GM19099 (cell line): ENCODE measurements around the gene SRMS.

ENCODE experiments used
- POLR2A ChIP-seq: IDR thresholded peaks from 3 replicates; pipeline ENCODE4 v1.6.1; 2011; ENCODE audit warnings: low read depth; ENCODE audit not compliant: insufficient read length; ENCODE audit errors: extremely low read depth

The SRMS gene

DNA sequence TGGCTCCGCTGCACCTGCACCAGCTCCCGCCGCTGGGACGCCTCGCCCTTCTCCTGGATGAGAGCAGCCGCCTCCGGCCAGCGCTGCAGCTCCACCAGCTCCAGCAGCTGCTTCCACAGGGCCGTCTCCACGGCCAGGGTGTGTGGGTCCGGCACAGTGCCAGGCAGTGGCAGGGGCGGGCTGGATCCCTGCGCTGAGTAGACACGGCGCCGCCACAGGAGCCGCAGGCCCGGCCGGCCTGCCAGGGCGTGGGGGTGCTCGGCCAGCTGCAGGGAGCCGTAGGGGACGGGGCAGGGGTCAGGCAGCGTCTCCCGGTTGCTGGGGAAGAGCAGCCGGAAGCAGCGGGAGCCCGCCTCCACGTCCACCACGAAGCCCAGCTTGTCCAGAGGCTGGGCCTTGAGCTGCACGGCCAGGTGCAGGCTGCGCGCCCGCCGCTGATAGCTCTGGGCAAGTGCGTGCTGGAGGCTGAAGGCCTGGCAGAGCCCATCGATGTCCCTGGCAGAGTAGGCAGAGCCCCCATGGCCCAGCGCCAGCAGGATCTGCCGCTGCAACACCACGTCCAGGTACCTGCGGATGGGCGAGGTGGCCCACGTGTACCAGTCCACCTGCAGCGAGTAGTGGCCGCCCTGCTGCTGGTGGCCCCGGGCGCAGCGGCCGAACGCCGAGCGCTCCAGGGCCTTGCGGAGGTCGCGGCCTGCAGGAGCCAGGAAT lies 15.8 kb upstream of the SRMS start:
- no peak for TF ChIP-seq POLR2A

- TF ChIP-seq POLR2A, result no peak
Measured at GRCh38 chr20:63562461-63563224, 15.1 kb upstream of the SRMS start.

GRCh38 chr20:63561624-63562396 lies 14.3 kb upstream of the SRMS start:
- TF ChIP-seq POLR2A, result no peak

- no peak for TF ChIP-seq POLR2A
Measured at GRCh38 chr20:63560856-63561609, 13.5 kb upstream of the SRMS start.

- TF ChIP-seq POLR2A, result no peak
Measured at GRCh38 chr20:63560333-63560805, 12.8 kb upstream of the SRMS start.

DNA sequence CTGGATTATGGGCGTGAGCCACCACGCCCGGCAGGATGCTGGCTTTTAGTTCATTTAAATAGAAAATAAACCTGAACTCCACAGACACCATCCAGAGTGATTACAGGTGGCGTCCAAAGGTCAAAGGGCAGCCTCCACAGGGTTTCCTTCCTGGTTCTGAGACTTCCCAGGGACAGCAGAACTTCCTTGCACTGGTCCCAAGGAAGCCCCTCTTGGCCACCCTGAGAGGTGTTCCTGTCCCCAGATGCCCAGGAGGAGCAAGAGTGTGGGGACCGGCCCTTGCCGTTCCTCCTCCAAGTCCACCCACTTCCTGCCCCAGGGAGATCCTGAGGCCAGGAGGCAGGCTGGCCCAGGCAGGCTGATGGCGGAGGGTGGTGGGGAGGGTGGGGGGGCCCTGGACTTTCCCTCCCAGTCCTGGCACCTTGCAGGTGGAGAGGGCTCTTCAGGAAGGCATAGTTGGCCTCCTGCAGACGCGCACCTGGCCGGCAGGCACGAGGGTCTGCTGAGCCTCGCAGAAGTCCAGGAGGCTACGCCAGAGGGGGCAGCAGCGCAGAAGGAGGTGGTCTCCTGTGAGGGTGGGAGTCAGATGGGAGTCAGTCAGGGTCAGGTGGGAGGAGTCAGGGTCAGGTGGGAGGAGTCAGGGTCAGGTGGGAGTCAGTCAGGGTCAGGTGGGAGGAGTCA lies 11.4 kb upstream of the SRMS start:
- no peak for TF ChIP-seq POLR2A

- no peak for TF ChIP-seq POLR2A
Measured at GRCh38 chr20:63557481-63557891, 9.9 kb upstream of the SRMS start.

DNA sequence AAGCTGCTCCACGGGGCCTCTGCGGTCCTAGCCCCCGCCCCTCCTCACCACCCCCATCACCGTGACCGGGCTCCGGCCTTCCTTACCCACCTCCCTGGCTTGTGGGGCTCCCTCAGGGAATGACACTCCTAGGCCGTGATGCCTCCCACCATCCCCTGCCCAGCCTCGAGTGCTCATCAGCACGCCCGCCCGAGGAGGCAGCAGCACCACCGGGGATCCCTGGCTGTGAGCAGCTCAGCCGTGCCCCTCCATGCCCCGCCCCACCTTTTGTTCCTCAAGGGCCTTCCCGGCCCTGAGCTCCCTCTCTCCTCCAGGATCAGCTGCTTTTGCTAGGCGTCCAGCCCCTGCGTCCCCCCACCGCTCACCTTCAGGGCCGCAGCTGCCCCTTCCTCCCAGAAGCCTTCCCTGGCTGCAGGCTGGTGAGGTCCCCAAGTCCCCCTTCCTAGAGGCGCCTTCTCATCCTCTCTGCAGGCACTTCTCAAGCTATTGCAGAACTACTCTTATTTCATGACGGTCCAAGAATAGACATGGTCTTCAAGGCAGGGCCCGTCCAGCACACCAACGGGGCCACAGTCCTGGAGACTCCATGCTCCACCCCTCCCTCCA lies 9.4 kb upstream of the SRMS start:
- no peak for TF ChIP-seq POLR2A

- TF ChIP-seq POLR2A, result no peak
Measured at GRCh38 chr20:63555661-63556381, 8.3 kb upstream of the SRMS start.

DNA sequence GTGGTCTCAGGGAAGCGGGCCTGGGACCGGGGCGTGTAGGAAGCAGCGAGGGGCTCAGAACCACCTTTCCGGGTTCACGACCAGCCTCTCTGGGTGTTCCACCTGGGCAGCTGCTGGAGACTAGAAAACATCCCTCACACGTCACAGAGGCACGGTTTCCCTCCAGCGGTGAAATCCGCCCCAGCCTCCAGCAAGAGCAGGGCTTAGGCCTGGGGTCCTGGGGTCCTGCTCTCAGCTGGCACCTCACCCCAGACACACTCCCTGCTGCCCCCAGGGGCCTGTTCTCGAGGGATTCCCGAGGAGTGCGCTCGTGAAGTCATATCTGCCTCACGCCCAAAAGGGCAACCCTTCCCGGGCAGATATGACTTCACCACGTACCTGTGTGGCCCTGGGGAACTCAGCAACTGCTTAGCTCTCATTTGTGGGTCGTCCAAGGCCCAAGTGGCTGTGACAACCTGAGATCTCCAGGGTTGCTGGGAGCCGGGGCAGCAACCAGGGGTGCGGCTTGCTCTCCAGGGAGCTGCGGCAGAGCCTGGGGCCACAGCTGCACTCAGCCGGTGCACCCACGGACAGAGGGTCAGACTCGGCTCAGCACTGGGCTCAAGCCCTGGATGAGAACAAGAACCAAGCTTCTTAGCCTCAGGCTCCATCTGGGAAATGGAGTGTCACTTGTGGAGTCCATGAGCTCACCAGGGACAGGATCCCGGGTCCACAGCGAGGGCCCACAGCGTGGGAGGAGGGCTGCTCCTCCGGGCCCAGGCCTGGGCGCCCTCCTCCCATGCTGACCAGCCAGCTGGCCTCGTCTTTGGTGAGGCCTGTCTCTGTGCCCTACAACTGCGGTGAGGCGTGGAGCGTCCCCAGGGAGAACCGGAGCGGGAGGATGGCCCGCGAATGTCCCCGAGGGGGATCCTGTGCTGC lies 7.1 kb upstream of the SRMS start:
- no peak for TF ChIP-seq POLR2A

DNA sequence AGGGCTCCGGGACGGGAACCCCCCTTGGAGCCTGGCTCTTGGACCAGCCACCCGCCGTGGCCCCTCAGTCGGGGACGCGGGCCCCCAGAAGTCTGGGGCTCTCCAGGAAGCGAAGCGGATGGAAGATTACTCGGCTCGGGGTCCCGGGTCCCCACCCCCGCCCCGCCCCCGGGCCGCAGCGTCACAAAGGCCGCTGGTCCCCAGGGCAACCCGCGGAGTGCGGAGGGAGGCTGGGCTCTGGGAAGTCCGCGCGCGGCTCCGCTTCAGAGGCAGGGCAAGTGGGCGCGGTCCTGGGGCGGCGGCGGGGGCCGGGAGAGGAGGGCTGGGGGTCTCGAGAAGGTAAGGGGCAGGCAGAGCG lies 6.4 kb upstream of the SRMS start, which contains the start of gene FNDC11:
Gene FNDC11, plus strand, starts transcription at position 227 of the 358 bp plus-strand sequence. CDS start 1,505 bp downstream, outside the sequence.
- TF ChIP-seq POLR2A, result no peak
